Transverse colon (tissue), 4 donors: ENCODE results near the gene DGKZ.

ENCODE experiments used
- POLR2A ChIP-seq: fragments of 450-650 bp; IDR thresholded peaks from one replicate; pipeline ENCODE4 v1.6.1; 2016; ENCODE audit warnings: antibody characterized with exemption, mild to moderate bottlenecking, moderate library complexity
- POLR2AphosphoS5 ChIP-seq, 3 donors: sonication (generic); formaldehyde crosslinking; IDR thresholded peaks; one replicate each; pipeline ENCODE4 v1.6.1; 2016; ENCODE audit warnings: antibody characterized with exemption in 3 of 3
- TF ChIP-seq, protein P1 (sequence below), 5 experiments: fragments of 200-600 bp in 3 of 5; fragments of 450-650 bp in 2 of 5; sonication (generic) in 3 of 5; IDR thresholded peaks; 1 replicate in 2 of 5; 2 replicates in 3 of 5; pipeline ENCODE4 v1.5.1; 2016 to 2017; ENCODE audit warnings: antibody characterized with exemption in 5 of 5, inconsistent platforms in 3 of 5, mild to moderate bottlenecking in 2 of 5, moderate library complexity in 1 of 5

DNA sequence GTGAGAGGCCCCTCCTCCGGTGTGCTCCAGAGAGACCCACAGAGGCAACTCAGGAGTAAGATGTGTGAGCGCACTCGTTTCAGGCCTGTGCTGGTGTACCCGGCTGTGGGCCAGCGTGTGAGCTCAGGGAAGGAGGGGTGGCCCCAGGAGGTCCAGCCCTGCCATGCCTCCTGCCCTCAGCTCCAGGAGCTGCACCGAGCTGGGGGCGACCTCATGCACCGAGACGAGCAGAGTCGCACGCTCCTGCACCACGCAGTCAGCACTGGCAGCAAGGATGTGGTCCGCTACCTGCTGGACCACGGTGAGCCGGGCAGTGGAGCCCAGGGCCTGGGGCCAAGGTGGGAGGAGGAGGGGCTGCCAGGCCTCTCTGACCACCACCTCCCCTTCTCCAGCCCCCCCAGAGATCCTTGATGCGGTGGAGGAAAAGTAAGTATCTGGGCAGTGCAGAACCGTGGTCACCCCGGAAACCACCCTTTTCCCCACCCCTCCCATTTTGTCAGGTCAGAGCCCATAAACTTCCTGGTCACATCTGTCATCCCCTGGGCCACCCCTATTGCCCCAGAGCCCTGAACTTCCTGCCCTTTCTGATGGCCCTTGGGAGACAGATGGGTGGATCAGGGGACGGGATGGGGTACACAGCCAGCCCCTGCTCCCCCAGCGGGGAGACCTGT, 31.7 kb downstream of the DGKZ start:
- TF ChIP-seq, protein P1, sequence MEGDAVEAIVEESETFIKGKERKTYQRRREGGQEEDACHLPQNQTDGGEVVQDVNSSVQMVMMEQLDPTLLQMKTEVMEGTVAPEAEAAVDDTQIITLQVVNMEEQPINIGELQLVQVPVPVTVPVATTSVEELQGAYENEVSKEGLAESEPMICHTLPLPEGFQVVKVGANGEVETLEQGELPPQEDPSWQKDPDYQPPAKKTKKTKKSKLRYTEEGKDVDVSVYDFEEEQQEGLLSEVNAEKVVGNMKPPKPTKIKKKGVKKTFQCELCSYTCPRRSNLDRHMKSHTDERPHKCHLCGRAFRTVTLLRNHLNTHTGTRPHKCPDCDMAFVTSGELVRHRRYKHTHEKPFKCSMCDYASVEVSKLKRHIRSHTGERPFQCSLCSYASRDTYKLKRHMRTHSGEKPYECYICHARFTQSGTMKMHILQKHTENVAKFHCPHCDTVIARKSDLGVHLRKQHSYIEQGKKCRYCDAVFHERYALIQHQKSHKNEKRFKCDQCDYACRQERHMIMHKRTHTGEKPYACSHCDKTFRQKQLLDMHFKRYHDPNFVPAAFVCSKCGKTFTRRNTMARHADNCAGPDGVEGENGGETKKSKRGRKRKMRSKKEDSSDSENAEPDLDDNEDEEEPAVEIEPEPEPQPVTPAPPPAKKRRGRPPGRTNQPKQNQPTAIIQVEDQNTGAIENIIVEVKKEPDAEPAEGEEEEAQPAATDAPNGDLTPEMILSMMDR (IDR thresholded peaks at IDR 0.05) = no peak
- no peak for TF ChIP-seq POLR2AphosphoS5 (IDR thresholded peaks at IDR 0.05)
- TF ChIP-seq POLR2A = no peak
